ENCODE measurements around the gene A4GALT. TPM values are rescaled to one million over a fixed set of nuclear protein-coding genes. Genes with fewer than 3 reads are reported as not detected.
"Not testable (repeated sequence)": the region's sequence is repeated elsewhere in the genome, so short reads cannot be mapped to it uniquely, and the experiment has no call there.

Gene A4GALT
- total and polyA plus RNA-seq, 2 donors (not counting 3 experiments of a cell fraction or from before 2014, with no cell fraction given): 5.4 to 20.7 TPM

DNA sequence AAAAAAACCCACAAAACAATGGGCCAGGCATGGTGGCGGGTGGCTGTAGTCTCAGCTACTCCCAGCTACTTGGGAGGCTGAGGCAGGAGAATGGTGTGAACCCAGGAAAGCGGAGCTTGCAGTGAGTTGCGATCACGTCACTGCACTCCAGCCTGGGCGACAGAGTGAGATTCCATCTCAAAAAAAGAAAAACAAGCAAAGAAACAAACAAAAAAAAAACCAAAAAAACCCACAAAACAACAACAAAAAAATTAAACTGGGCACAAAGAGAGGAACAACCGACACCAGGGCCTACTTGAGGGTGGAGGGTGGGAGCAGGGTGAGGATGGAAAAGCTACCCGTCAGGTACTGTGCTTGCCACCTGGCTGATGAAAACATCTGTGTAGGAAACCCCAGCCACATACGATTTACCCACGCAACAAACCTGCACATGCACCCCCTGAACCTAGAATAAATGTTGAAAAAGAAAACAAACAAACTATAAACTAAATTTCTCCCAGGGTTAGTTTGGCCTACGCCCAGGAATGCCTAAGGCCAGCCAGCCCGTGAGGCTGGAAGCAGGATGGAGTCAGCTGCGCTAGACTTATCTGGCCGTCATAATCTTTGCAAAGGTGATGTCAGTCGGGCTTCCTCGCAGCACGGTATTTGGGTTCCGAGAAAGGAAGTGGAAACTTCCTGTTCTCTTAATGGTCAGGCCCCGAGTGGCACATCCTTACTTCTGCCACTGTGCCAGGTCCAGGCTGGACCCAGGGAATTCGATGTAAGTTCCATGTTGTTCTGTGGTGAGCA, 49.6 kb downstream of the A4GALT start:
- BruUV-seq (replicated peaks): no TSS peak
- Histone ChIP-seq H3K4me1 (ENCODE audit: control insufficient read depth, extremely low read depth, insufficient read depth, low read length) (peaks cover 11% of the 10 kb centered on the region), H3K9me1 (replicated peaks; ENCODE audit: control insufficient read depth, extremely low read depth, insufficient read depth, low read length) (no peaks in the 10 kb centered on the region), H4K20me1 (replicated peaks; ENCODE audit: control insufficient read depth, extremely low read depth, insufficient read depth, low read length) (no peaks in the 10 kb centered on the region), H2AFZ (ENCODE audit: low read depth, low read length) (peak overlapping the region; percentile 32), H3K9ac (replicated peaks; ENCODE audit: extremely low read depth, insufficient read depth, low read length) (peak overlapping the region; percentile 22), H3K4me3 (replicated peaks in 1 of 3; ENCODE audit: insufficient read depth in 1 of 3, low read depth in 1 of 3, low read length in 3 of 3) (no peak overlapping the region), H3K27me3 (ENCODE audit: control insufficient read depth in 2 of 2, insufficient read depth in 2 of 2, low read length in 2 of 2) (no peaks in the 10 kb centered on the region), H3K4me2 (ENCODE audit: insufficient read depth, low read length) (peak overlapping the region; percentile 30), H3K79me2 (ENCODE audit: control insufficient read depth, insufficient read depth, low read length) (no peaks in the 10 kb centered on the region), H3K36me3 (ENCODE audit: control insufficient read depth in 2 of 2, extremely low read depth in 1 of 2, insufficient read depth in 2 of 2, low read length in 2 of 2) (no peaks in the 10 kb centered on the region), H3K27ac (ENCODE audit: insufficient read depth, low read depth, low read length) (peak overlapping the region; percentile 70), H3K9me3 (replicated peaks; ENCODE audit: control insufficient read depth, insufficient read depth, low read length) (no peaks in the 10 kb centered on the region)
- DNase-seq (ENCODE audit: low read depth, low spot score) (peak; percentile 66), FAIRE-seq (peak; percentile 96)
- intact Hi-C loops (cut with micrococcal nuclease) (no loop called here), dilution Hi-C loops (cut with MboI; ENCODE audit: extremely low pct_ligation_motif_present, low sequenced_read_pairs) (no loop called here)
- peak; percentile 87 for TF ChIP-seq GATA2 (IDR thresholded peaks at IDR 0.05; ENCODE audit: insufficient read depth, insufficient read length, low read depth, low read length)
- no peak for TF ChIP-seq EZH2 (IDR thresholded peaks at IDR 0.05; ENCODE audit: borderline replicate concordance, low read depth, low read length, severe bottlenecking)
- TF ChIP-seq FOS (IDR thresholded peaks at IDR 0.05; ENCODE audit: borderline replicate concordance, insufficient read depth, low read length): peak; percentile 8
- peak; percentile 39 for TF ChIP-seq POLR2AphosphoS5 (IDR thresholded peaks at IDR 0.05; ENCODE audit: insufficient read depth, low read depth, low read length)
- ChIA-PET POLR2A (interaction anchor here (0.7 kb wide), 1 partner anchor 56 kb away, joined by 3 read pairs; no protein-coding TSS in a partner anchor), CTCF (interaction anchor here (1.4 kb wide), 1 partner anchor 149 kb away, joined by 3 read pairs; no protein-coding TSS in a partner anchor)

DNA sequence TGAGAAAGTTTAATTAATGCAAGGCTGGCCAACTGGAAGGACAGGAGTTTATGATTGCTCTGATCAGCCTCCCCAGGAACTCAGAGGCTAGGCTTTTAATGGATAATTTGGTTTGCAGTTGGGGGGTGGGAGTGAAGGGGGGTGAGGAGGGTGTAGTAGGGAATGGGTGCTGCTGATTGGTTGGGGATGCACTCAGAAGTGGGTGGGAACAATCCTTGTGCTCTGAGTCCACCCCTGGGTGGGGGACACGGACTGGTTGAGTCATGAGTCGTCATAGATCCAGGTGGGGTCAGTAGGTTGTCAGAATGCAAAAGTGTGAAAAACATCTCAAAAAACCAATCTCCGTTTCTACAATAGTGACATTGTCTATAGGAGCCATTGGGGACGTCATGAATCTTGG, 50.6 kb downstream of the A4GALT start:
- Histone ChIP-seq H3K9ac (replicated peaks; ENCODE audit: extremely low read depth, insufficient read depth, low read length) (no peak overlapping the region), H3K9me3 (replicated peaks; ENCODE audit: control insufficient read depth, insufficient read depth, low read length) (no peaks in the 10 kb centered on the region), H4K20me1 (replicated peaks; ENCODE audit: control insufficient read depth, extremely low read depth, insufficient read depth, low read length) (no peaks in the 10 kb centered on the region), H3K4me2 (ENCODE audit: insufficient read depth, low read length) (no peak overlapping the region), H3K27ac (ENCODE audit: insufficient read depth, low read depth, low read length) (no peak overlapping the region), H3K27me3 (ENCODE audit: control insufficient read depth in 2 of 2, insufficient read depth in 2 of 2, low read length in 2 of 2) (no peaks in the 10 kb centered on the region), H3K4me1 (ENCODE audit: control insufficient read depth, extremely low read depth, insufficient read depth, low read length) (peaks cover 10% of the 10 kb centered on the region), H3K36me3 (ENCODE audit: control insufficient read depth in 2 of 2, extremely low read depth in 1 of 2, insufficient read depth in 2 of 2, low read length in 2 of 2) (no peaks in the 10 kb centered on the region), H2AFZ (ENCODE audit: low read depth, low read length) (no peak overlapping the region), H3K9me1 (replicated peaks; ENCODE audit: control insufficient read depth, extremely low read depth, insufficient read depth, low read length) (no peaks in the 10 kb centered on the region), H3K79me2 (ENCODE audit: control insufficient read depth, insufficient read depth, low read length) (no peaks in the 10 kb centered on the region), H3K4me3 (replicated peaks in 1 of 3; ENCODE audit: insufficient read depth in 1 of 3, low read depth in 1 of 3, low read length in 3 of 3) (no peak overlapping the region)
- ChIA-PET POLR2A (no interaction called here), CTCF (no interaction called here)
- dilution Hi-C loops (cut with MboI; ENCODE audit: extremely low pct_ligation_motif_present, low sequenced_read_pairs): no loop called here
- BruUV-seq (replicated peaks): no TSS peak
- intact Hi-C loops (cut with micrococcal nuclease): no loop called here
- FAIRE-seq (peak; percentile 38), DNase-seq (ENCODE audit: low read depth, low spot score) (no peak)
- TF ChIP-seq POLR2A (IDR thresholded peaks at IDR 0.05; ENCODE audit: low read depth, low read length): no peak
- TF ChIP-seq, protein P1, sequence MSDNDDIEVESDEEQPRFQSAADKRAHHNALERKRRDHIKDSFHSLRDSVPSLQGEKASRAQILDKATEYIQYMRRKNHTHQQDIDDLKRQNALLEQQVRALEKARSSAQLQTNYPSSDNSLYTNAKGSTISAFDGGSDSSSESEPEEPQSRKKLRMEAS (IDR thresholded peaks at IDR 0.05; ENCODE audit: insufficient read depth, insufficient read length): no peak

DNA sequence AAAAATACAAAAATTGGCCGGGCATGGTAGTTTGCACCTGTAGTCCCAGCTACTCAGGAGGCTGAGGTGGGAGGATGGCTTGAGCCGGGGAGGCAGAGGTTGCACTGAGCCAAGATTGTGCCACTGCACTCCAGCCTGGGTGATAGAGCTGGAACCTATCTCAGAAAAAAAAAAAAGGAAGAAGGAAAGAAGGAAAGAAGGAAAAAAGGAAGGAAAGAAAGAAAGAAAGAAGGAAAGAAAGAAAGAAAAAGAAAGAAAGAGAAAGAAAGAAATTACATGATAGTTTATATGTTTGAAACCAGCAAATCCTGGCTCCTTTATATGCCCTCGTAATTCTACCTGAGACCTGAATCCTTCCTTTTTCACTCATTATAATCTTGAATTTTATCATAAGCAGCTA, 54.3 kb downstream of the A4GALT start:
- H4K20me1 ChIP-seq (replicated peaks; ENCODE audit: control insufficient read depth, extremely low read depth, insufficient read depth, low read length); intact Hi-C loops (cut with micrococcal nuclease); FAIRE-seq; dilution Hi-C loops (cut with MboI; ENCODE audit: extremely low pct_ligation_motif_present, low sequenced_read_pairs); H3K4me2 ChIP-seq (ENCODE audit: insufficient read depth, low read length); H3K9me3 ChIP-seq (replicated peaks; ENCODE audit: control insufficient read depth, insufficient read depth, low read length); H3K27ac ChIP-seq (ENCODE audit: insufficient read depth, low read depth, low read length); CTCF ChIA-PET; H3K27me3 ChIP-seq (ENCODE audit: control insufficient read depth in 2 of 2, insufficient read depth in 2 of 2, low read length in 2 of 2); BruUV-seq (replicated peaks); DNase-seq (ENCODE audit: low read depth, low spot score); H2AFZ ChIP-seq (ENCODE audit: low read depth, low read length); H3K79me2 ChIP-seq (ENCODE audit: control insufficient read depth, insufficient read depth, low read length); H3K9ac ChIP-seq (replicated peaks; ENCODE audit: extremely low read depth, insufficient read depth, low read length); H3K9me1 ChIP-seq (replicated peaks; ENCODE audit: control insufficient read depth, extremely low read depth, insufficient read depth, low read length); H3K4me3 ChIP-seq (replicated peaks in 1 of 3; ENCODE audit: insufficient read depth in 1 of 3, low read depth in 1 of 3, low read length in 3 of 3); H3K36me3 ChIP-seq (ENCODE audit: control insufficient read depth in 2 of 2, extremely low read depth in 1 of 2, insufficient read depth in 2 of 2, low read length in 2 of 2): not testable (repeated sequence)
- POLR2A ChIA-PET: interaction anchor here (0.7 kb wide), 1 partner anchor 17 kb away, joined by 4 read pairs; no protein-coding TSS in a partner anchor
- H3K4me1 ChIP-seq (ENCODE audit: control insufficient read depth, extremely low read depth, insufficient read depth, low read length): peaks cover 11% of the 10 kb centered on the region
